ENCODE data around the gene ANKS1A. TPM values are rescaled to one million over a fixed set of nuclear protein-coding genes. Genes with fewer than 3 reads are reported as not detected.

Gene ANKS1A
- total and polyA plus RNA-seq, 7 donors = 3.9 to 12.4 (median 6.1) TPM

GRCh38 chr6:34986845-34987246, 97.8 kb downstream of the ANKS1A start:
- Histone ChIP-seq H3K27ac (no peak overlapping the region), H3K27me3 (ENCODE audit: insufficient read depth in 3 of 3, low read length in 2 of 3) (no peaks in the 10 kb centered on the region), H3K4me1 (peaks cover 7% of the 10 kb centered on the region), H3K4me3 (no peak overlapping the region), H3K36me3 (ENCODE audit: insufficient read depth in 1 of 2, low read depth in 1 of 2) (peaks cover 2 to 72% of the 10 kb centered on the region in 2 donors), H3K9me3 (no peaks in the 10 kb centered on the region)
- intact Hi-C loops (cut with DNase I) = loop anchor here (1.0 to 10.0 kb wide), 3 partner anchors 48 to 215 kb away; no protein-coding TSS in a partner anchor
- peak; percentile 92 for TF ChIP-seq CTCF (IDR thresholded peaks at IDR 0.05)
- WGBS, 3 donors = 7 to 17% (median 9%) methylated on average over 3 of the region's 3 CpGs
- ATAC-seq (peak; percentile 84 to 95 (median 87)), DNase-seq (peak; percentile 64 to 73)

DNA sequence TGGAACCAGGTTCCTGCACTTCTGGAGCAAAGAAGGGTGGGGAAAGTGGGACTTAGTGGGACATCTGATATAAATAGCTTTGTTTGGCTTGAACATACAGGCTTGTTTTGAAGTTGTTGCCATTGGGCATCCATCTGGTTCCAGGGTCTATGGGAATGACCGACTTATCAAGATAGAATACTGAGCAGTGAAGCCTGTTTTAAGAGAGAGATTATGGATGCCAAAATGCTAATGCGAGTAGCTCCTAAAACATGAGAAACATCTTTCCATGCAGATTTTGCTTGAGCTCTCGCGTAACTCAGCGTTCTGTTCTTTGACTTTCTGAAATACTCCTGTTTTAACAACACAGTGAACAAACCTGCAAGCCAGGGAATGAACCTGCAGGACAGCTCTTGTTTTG, 98.5 kb downstream of the ANKS1A start:
- intact Hi-C loops (cut with DNase I) = loop anchor here (5.0 to 10.0 kb wide), 2 partner anchors 47 to 215 kb away; no protein-coding TSS in a partner anchor
- TF ChIP-seq CTCF (IDR thresholded peaks at IDR 0.05) = no peak
- DNase-seq (no peak), ATAC-seq (no peak)
- Histone ChIP-seq H3K9me3 (no peaks in the 10 kb centered on the region), H3K27me3 (ENCODE audit: insufficient read depth in 3 of 3, low read length in 2 of 3) (no peaks in the 10 kb centered on the region), H3K4me3 (no peak overlapping the region), H3K4me1 (peaks cover 7% of the 10 kb centered on the region), H3K27ac (no peak overlapping the region), H3K36me3 (ENCODE audit: insufficient read depth in 1 of 2, low read depth in 1 of 2) (peaks cover 5 to 72% of the 10 kb centered on the region in 2 donors)
- 89 to 95% (median 91%) methylated on average over 5 of the region's 5 CpGs for WGBS, 3 donors

DNA sequence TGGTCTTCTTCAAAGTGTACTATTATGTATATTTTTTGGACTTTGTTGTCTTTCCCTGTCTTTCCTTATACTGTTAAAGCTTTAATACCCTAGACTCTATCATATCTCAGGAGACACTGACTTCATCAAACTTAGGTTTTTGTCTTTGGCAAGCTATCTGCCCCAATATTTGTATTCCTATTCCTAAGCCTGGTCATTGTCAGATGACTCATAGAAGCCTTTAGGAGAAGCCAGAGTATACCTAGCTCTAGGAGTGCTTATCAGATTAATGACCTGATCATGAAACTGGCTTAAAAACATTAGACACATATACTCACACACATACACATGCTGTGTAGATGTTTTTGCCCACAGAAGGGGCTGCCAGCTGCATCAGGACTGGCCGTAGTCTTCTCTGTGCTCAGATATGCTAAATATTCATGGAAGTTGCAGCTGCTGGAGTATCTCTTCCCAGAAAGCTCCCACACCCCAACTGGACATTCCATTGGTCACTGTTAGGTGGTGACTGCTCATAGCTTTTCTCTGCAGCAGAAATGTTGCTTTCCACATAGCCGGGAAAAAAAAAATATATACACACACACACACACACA, 102.0 kb downstream of the ANKS1A start:
- no peak for DNase-seq
- whole genome bisulfite sequencing, 3 donors = 35 to 60% (median 43%) methylated on average over 2 of the region's 2 CpGs
- intact Hi-C loops (cut with DNase I) = no loop called here
- no peak overlapping the region for H3K27ac ChIP-seq
- H3K36me3 ChIP-seq (ENCODE audit: insufficient read depth in 1 of 2, low read depth in 1 of 2) = peaks cover 7 to 64% of the 10 kb centered on the region in 2 donors
- no peak for TF ChIP-seq CTCF (IDR thresholded peaks at IDR 0.05)
- H3K9me3 ChIP-seq = no peaks in the 10 kb centered on the region
- H3K27me3 ChIP-seq (ENCODE audit: insufficient read depth in 3 of 3, low read length in 2 of 3) = no peaks in the 10 kb centered on the region
- ATAC-seq = peak in 1 of 4 donors; percentile 26
- peaks cover 7% of the 10 kb centered on the region for H3K4me1 ChIP-seq
- no peak overlapping the region for H3K4me3 ChIP-seq

- Histone ChIP-seq H3K27ac (no peak overlapping the region), H3K27me3 (ENCODE audit: insufficient read depth in 3 of 3, low read length in 2 of 3) (no peaks in the 10 kb centered on the region), H3K36me3 (ENCODE audit: insufficient read depth in 1 of 2, low read depth in 1 of 2) (peaks cover 7 to 59% of the 10 kb centered on the region in 2 donors), H3K4me1 (peaks cover under 1% of the 10 kb centered on the region), H3K9me3 (no peaks in the 10 kb centered on the region), H3K4me3 (no peak overlapping the region)
- DNase-seq = no peak
- no peak for TF ChIP-seq CTCF (IDR thresholded peaks at IDR 0.05)
- ATAC-seq = no peak
- 91 to 100% (median 96%) methylated on average over 3 of the region's 3 CpGs for WGBS, 3 donors
- intact Hi-C loops (cut with DNase I) = no loop called here
Observed at GRCh38 chr6:34992376-34992775, 103.3 kb downstream of the ANKS1A start.

DNA sequence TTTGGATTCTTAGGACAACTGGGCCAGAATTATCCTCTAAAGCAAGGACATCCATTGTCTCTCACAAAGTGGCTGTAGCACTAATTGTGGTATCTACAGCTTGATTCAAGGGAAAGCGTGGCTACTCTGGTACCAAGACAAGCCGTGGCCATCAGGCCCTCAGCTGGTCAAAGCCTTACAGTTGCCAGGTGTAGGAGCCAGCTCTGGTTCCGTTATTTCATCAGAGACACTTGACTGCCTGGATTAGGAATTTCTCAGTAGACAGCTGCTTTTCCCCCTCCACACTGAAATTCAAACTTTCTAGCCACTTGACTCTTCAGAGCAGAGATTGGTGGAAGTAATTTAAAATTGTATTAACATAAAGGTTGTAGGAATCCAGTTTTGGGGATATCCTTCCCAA, 104.2 kb downstream of the ANKS1A start:
- H3K4me3 ChIP-seq = no peak overlapping the region
- no peaks in the 10 kb centered on the region for H3K4me1 ChIP-seq
- ATAC-seq (peak in 2 of 4 donors; percentile 27 to 55), DNase-seq (no peak)
- no peak overlapping the region for H3K27ac ChIP-seq
- TF ChIP-seq CTCF (IDR thresholded peaks at IDR 0.05) = no peak
- H3K27me3 ChIP-seq (ENCODE audit: insufficient read depth in 3 of 3, low read length in 2 of 3) = no peaks in the 10 kb centered on the region
- H3K36me3 ChIP-seq (ENCODE audit: insufficient read depth in 1 of 2, low read depth in 1 of 2) = peaks cover 7 to 65% of the 10 kb centered on the region in 2 donors
- 62 to 89% (median 63%) methylated on average over 3 of the region's 3 CpGs for WGBS, 3 donors
- intact Hi-C loops (cut with DNase I) = no loop called here
- no peaks in the 10 kb centered on the region for H3K9me3 ChIP-seq
